ENCODE results near the gene GRK2. TPM values are rescaled to one million over a fixed set of nuclear protein-coding genes. Genes with fewer than 3 reads are reported as not detected.

The GRK2 gene
- total RNA-seq, 1 donor from 2014 or later: 27.7 TPM

GRCh38 chr11:67281552-67282150, 15.4 kb downstream of the GRK2 start:
- Histone ChIP-seq H3K4me1 (ENCODE audit: control insufficient read depth in 3 of 3, insufficient read depth in 3 of 3, low read length in 3 of 3) (peaks cover 35 to 47% (median 37%) of the 10 kb centered on the region in 3 donors), H3K36me3 (ENCODE audit: control insufficient read depth in 3 of 3, insufficient read depth in 3 of 3, low read length in 3 of 3) (peaks cover 68 to 71% (median 69%) of the 10 kb centered on the region in 3 donors), H3K4me3 (ENCODE audit: low read length in 3 of 3) (no peak overlapping the region), H3K9ac (ENCODE audit: low read depth in 1 of 3, low read length in 3 of 3) (no peak overlapping the region), H3K27ac (ENCODE audit: low read depth, low read length) (no peak overlapping the region), H3K27me3 (ENCODE audit: control insufficient read depth in 3 of 3, insufficient read depth in 3 of 3, low read length in 3 of 3) (no peaks in the 10 kb centered on the region), H3K9me3 (ENCODE audit: control insufficient read depth in 3 of 3, low read length in 3 of 3) (no peaks in the 10 kb centered on the region)

- H3K27ac ChIP-seq (ENCODE audit: low read depth, low read length): peak overlapping the region; percentile 19
- H3K4me3 ChIP-seq (ENCODE audit: low read length in 3 of 3): no peak overlapping the region
- H3K27me3 ChIP-seq (ENCODE audit: control insufficient read depth in 3 of 3, insufficient read depth in 3 of 3, low read length in 3 of 3): no peaks in the 10 kb centered on the region
- H3K36me3 ChIP-seq (ENCODE audit: control insufficient read depth in 3 of 3, insufficient read depth in 3 of 3, low read length in 3 of 3): peaks cover 72 to 75% (median 73%) of the 10 kb centered on the region in 3 donors
- H3K9me3 ChIP-seq (ENCODE audit: control insufficient read depth in 3 of 3, low read length in 3 of 3): no peaks in the 10 kb centered on the region
- no peak overlapping the region for H3K9ac ChIP-seq (ENCODE audit: low read depth in 1 of 3, low read length in 3 of 3)
- peaks cover 35 to 47% (median 36%) of the 10 kb centered on the region in 3 donors for H3K4me1 ChIP-seq (ENCODE audit: control insufficient read depth in 3 of 3, insufficient read depth in 3 of 3, low read length in 3 of 3)
Observed at GRCh38 chr11:67282155-67282875, 16.0 kb downstream of the GRK2 start.

- peak overlapping the region; percentile 19 for H3K27ac ChIP-seq (ENCODE audit: low read depth, low read length)
Observed at GRCh38 chr11:67282876-67283371, 16.7 kb downstream of the GRK2 start.

GRCh38 chr11:67283481-67283963, 17.2 kb downstream of the GRK2 start:
- H3K27me3 ChIP-seq (ENCODE audit: control insufficient read depth in 3 of 3, insufficient read depth in 3 of 3, low read length in 3 of 3): no peaks in the 10 kb centered on the region
- no peaks in the 10 kb centered on the region for H3K9me3 ChIP-seq (ENCODE audit: control insufficient read depth in 3 of 3, low read length in 3 of 3)
- peak overlapping the region; percentile 30 for H3K27ac ChIP-seq (ENCODE audit: low read depth, low read length)
- H3K4me1 ChIP-seq (ENCODE audit: control insufficient read depth in 3 of 3, insufficient read depth in 3 of 3, low read length in 3 of 3): peaks cover 36 to 47% (median 37%) of the 10 kb centered on the region in 3 donors
- no peak overlapping the region for H3K9ac ChIP-seq (ENCODE audit: low read depth in 1 of 3, low read length in 3 of 3)
- H3K36me3 ChIP-seq (ENCODE audit: control insufficient read depth in 3 of 3, insufficient read depth in 3 of 3, low read length in 3 of 3): peaks cover 72 to 75% (median 73%) of the 10 kb centered on the region in 3 donors
- no peak overlapping the region for H3K4me3 ChIP-seq (ENCODE audit: low read length in 3 of 3)

More at GRCh38 chr11:67282876-67283371, 16.7 kb downstream of the GRK2 start:
- no peak overlapping the region for H3K4me3 ChIP-seq (ENCODE audit: low read length in 3 of 3)
- H3K36me3 ChIP-seq (ENCODE audit: control insufficient read depth in 3 of 3, insufficient read depth in 3 of 3, low read length in 3 of 3): peaks cover 72 to 75% (median 73%) of the 10 kb centered on the region in 3 donors
- H3K9ac ChIP-seq (ENCODE audit: low read depth in 1 of 3, low read length in 3 of 3): no peak overlapping the region
- no peaks in the 10 kb centered on the region for H3K9me3 ChIP-seq (ENCODE audit: control insufficient read depth in 3 of 3, low read length in 3 of 3)
- H3K27me3 ChIP-seq (ENCODE audit: control insufficient read depth in 3 of 3, insufficient read depth in 3 of 3, low read length in 3 of 3): no peaks in the 10 kb centered on the region
- H3K4me1 ChIP-seq (ENCODE audit: control insufficient read depth in 3 of 3, insufficient read depth in 3 of 3, low read length in 3 of 3): peaks cover 36 to 47% (median 36%) of the 10 kb centered on the region in 3 donors

- H3K4me1 ChIP-seq (ENCODE audit: control insufficient read depth in 3 of 3, insufficient read depth in 3 of 3, low read length in 3 of 3): peaks cover 29 to 46% (median 35%) of the 10 kb centered on the region in 3 donors
- H3K36me3 ChIP-seq (ENCODE audit: control insufficient read depth in 3 of 3, insufficient read depth in 3 of 3, low read length in 3 of 3): peaks cover 60 to 64% (median 62%) of the 10 kb centered on the region in 3 donors
- no peak overlapping the region for H3K4me3 ChIP-seq (ENCODE audit: low read length in 3 of 3)
- H3K27me3 ChIP-seq (ENCODE audit: control insufficient read depth in 3 of 3, insufficient read depth in 3 of 3, low read length in 3 of 3): no peaks in the 10 kb centered on the region
- H3K9ac ChIP-seq (ENCODE audit: low read depth in 1 of 3, low read length in 3 of 3): no peak overlapping the region
- no peak overlapping the region for H3K27ac ChIP-seq (ENCODE audit: low read depth, low read length)
- no peaks in the 10 kb centered on the region for H3K9me3 ChIP-seq (ENCODE audit: control insufficient read depth in 3 of 3, low read length in 3 of 3)
Observed at GRCh38 chr11:67284811-67285540, 18.7 kb downstream of the GRK2 start.

- H3K27ac ChIP-seq (ENCODE audit: low read depth, low read length): peak overlapping the region; percentile 93
- H3K4me1 ChIP-seq (ENCODE audit: control insufficient read depth in 3 of 3, insufficient read depth in 3 of 3, low read length in 3 of 3): peaks cover 31 to 49% (median 35%) of the 10 kb centered on the region in 3 donors
- peak overlapping the region in 1 of 3 donors; percentile 23 for H3K9ac ChIP-seq (ENCODE audit: low read depth in 1 of 3, low read length in 3 of 3)
- no peaks in the 10 kb centered on the region for H3K27me3 ChIP-seq (ENCODE audit: control insufficient read depth in 3 of 3, insufficient read depth in 3 of 3, low read length in 3 of 3)
- H3K9me3 ChIP-seq (ENCODE audit: control insufficient read depth in 3 of 3, low read length in 3 of 3): no peaks in the 10 kb centered on the region
- no peak overlapping the region for H3K4me3 ChIP-seq (ENCODE audit: low read length in 3 of 3)
- peaks cover 53 to 55% (median 55%) of the 10 kb centered on the region in 3 donors for H3K36me3 ChIP-seq (ENCODE audit: control insufficient read depth in 3 of 3, insufficient read depth in 3 of 3, low read length in 3 of 3)
Observed at GRCh38 chr11:67285541-67286498, 19.5 kb downstream of the GRK2 start.

GRCh38 chr11:67286621-67287333, 20.5 kb downstream of the GRK2 start:
- Histone ChIP-seq H3K27ac (ENCODE audit: low read depth, low read length) (peak overlapping the region; percentile 93), H3K27me3 (ENCODE audit: control insufficient read depth in 3 of 3, insufficient read depth in 3 of 3, low read length in 3 of 3) (no peaks in the 10 kb centered on the region), H3K9ac (ENCODE audit: low read depth in 1 of 3, low read length in 3 of 3) (peak overlapping the region; percentile 10 to 79 (median 71)), H3K4me1 (ENCODE audit: control insufficient read depth in 3 of 3, insufficient read depth in 3 of 3, low read length in 3 of 3) (peaks cover 32 to 54% (median 35%) of the 10 kb centered on the region in 3 donors), H3K36me3 (ENCODE audit: control insufficient read depth in 3 of 3, insufficient read depth in 3 of 3, low read length in 3 of 3) (peaks cover 44 to 50% (median 48%) of the 10 kb centered on the region in 3 donors), H3K9me3 (ENCODE audit: control insufficient read depth in 3 of 3, low read length in 3 of 3) (no peaks in the 10 kb centered on the region), H3K4me3 (ENCODE audit: low read length in 3 of 3) (no peak overlapping the region)

GRCh38 chr11:67287355-67288197, 21.3 kb downstream of the GRK2 start:
- peak overlapping the region; percentile 51 to 79 (median 71) for H3K9ac ChIP-seq (ENCODE audit: low read depth in 1 of 3, low read length in 3 of 3)
- H3K9me3 ChIP-seq (ENCODE audit: control insufficient read depth in 3 of 3, low read length in 3 of 3): no peaks in the 10 kb centered on the region
- H3K27ac ChIP-seq (ENCODE audit: low read depth, low read length): peak overlapping the region; percentile 93
- H3K27me3 ChIP-seq (ENCODE audit: control insufficient read depth in 3 of 3, insufficient read depth in 3 of 3, low read length in 3 of 3): no peaks in the 10 kb centered on the region
- H3K36me3 ChIP-seq (ENCODE audit: control insufficient read depth in 3 of 3, insufficient read depth in 3 of 3, low read length in 3 of 3): peaks cover 37 to 46% (median 44%) of the 10 kb centered on the region in 3 donors
- H3K4me3 ChIP-seq (ENCODE audit: low read length in 3 of 3): peak overlapping the region; percentile 72 to 82 (median 78)
- H3K4me1 ChIP-seq (ENCODE audit: control insufficient read depth in 3 of 3, insufficient read depth in 3 of 3, low read length in 3 of 3): peaks cover 32 to 51% (median 33%) of the 10 kb centered on the region in 3 donors

All from skeletal muscle tissue (tissue), 4 donors.